Raji (cell line): Measurements from ENCODE around the gene E2F7.

Source experiments
- POLR2A ChIP-seq: IDR thresholded peaks from 2 replicates; pipeline ENCODE4 v1.6.1; 2011; ENCODE audit warnings: low read depth, low read length, control low read depth; ENCODE audit not compliant: insufficient read depth

Gene E2F7

DNA sequence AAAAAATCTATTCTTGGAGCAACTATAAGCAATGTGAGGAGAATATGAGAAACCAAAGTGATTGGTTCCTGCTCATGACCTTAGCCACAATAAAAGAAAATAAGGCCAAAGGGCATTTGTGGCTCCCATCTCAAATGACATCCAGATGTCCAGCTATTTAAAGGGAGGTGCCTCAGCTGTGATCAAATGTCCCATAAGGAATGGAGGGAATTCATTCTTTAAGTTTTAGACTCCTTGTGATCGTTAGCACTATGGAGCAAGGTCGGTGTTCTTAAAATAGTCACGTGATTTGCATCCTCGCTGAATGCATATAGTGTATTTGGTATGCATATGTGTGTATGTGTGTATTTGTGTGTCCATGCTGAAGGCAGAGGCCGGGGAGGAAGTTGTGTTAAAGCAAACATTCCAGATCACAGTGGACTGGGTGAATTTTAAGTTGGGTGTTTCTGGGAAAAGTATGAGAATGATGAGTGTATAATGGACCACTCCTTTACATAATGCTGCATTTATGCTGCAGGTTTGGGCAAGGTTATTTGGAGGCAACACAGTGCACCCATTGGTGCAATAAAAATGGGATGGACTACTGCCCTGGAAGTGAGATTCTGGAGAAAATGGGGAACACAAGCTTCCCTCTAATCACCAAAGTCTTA lies 5.6 kb upstream of the E2F7 start:
- TF ChIP-seq POLR2A = no peak

GRCh38 chr12:77070382-77070781 lies 5.0 kb upstream of the E2F7 start:
- no peak for TF ChIP-seq POLR2A

- no peak for TF ChIP-seq POLR2A
Observed at GRCh38 chr12:77064896-77065360, 441 bp downstream of the E2F7 start.

GRCh38 chr12:77062846-77063461 lies 2.4 kb downstream of the E2F7 start:
- no peak for TF ChIP-seq POLR2A

DNA sequence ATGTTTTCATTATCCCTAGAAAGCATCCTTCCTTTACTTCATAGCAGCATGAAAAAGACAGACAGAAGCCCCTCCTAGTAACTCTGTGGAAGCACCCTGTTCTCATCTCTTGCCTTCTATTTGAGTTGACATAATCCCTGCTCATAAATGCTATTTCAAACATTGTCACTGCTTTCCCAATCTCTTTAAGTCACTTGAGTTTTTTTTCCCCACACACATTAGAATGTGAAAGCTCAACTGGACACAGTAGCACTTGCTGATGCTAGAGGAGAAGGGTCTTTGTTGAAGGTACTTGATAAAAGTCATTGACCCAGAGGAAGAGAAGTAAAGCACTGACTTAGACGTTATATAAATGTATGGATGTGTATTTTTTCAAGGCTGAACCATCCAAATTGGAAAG lies 3.0 kb downstream of the E2F7 start:
- no peak for TF ChIP-seq POLR2A

DNA sequence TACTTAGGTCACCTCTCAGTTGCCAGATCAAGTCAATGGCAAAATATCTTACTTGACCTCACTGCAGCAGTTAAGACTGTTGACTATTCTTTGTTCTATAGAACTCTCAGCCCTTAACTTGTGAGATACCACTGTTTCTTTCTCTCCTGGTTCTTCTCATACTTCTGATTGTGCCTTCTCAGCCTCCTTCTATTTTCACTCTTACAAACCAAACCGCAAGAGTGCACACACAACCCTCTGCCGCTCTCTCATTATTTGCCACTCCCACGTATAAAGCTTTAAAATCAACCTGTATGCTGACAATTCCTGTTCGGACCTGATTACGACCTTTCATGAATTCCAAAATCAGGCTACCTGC lies 4.5 kb downstream of the E2F7 start:
- TF ChIP-seq POLR2A = no peak

GRCh38 chr12:77060136-77060882 lies 5.1 kb downstream of the E2F7 start:
- no peak for TF ChIP-seq POLR2A

GRCh38 chr12:77058740-77059139 lies 6.6 kb downstream of the E2F7 start:
- no peak for TF ChIP-seq POLR2A

DNA sequence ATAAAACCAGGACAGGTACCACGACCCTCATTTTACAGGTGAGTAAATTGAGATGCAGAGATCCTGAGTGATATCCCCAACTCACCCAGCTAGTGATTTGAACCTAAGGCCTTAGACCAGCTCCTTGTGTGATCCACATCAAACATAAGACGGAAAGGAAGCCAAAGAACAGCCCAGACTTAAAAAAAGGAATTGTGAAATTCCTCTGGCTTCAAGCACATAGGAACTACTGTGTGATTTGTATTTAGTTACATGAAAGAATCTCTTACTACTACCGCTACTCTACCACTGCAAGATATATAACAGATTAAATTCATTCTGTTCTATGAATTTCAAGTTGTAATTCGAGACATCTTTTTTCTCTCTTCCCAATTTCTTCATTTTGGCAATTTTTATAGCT lies 10.5 kb downstream of the E2F7 start:
- no peak for TF ChIP-seq POLR2A

DNA sequence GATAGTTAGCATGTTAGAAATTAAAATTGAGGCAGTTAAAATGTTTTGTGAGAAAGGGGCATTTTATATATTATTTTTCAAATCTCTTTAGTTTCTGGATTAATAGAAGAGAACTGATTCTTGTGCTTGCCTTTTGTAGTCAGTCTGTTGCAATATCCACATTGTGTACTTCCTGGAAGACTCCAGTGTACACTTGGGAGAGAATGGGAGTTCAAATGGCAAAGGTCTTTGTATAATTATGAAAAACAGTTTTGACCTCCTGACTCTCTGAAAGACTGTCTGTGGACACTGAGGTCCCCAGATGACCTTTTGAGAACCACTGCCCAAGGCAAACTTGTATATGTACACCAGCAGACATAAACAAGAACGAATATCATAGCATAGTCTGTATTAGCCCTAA lies 12.1 kb downstream of the E2F7 start:
- no peak for TF ChIP-seq POLR2A

DNA sequence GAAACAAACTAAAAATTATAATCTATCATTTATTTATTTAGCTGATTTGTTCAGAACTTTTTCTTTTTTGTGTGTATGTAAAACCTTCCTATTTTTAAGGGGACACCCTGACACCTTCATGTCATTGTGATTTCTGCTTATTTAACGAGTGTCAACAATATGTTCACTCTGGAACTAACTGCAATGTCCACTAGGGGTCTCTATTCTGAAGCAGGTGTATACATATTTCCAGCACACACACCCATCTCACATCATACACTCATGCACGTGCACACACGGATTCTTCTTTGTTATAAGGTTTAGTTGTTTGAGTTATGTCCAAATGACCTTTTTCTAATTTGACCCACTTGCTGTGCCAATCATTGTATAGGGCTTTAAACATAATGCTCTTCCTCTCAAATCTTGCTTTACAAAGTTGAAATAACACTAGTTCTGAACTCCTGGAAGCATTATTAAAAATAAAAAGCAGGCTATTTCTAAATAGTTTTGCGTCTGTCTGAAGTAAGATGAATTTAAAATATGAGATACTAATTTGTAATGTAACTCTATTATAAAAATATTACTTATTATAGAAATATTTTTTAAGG lies 15.5 kb downstream of the E2F7 start:
- TF ChIP-seq POLR2A = no peak

- TF ChIP-seq POLR2A = no peak
Observed at GRCh38 chr12:77047341-77048109, 17.8 kb downstream of the E2F7 start.

DNA sequence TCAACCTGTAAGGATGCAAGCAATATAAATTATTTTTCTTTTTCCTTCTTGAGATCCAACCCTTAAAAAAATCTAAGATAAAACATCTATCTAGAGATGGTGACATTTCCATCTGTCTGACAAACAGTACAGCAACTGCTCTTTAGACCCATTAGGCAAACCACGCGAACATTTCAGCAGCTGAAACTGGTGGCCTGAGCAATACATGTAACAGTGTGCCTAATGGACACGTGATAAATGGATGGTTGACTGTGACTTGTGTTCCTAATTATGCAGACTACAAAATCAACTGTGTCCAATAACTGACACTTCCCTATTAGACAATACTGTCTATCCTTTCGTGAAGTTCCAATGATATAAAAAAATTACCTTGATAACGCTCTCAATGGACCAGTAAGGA lies 18.9 kb downstream of the E2F7 start:
- no peak for TF ChIP-seq POLR2A

- TF ChIP-seq POLR2A = no peak
Observed at GRCh38 chr12:77045183-77045582, 20.2 kb downstream of the E2F7 start.

DNA sequence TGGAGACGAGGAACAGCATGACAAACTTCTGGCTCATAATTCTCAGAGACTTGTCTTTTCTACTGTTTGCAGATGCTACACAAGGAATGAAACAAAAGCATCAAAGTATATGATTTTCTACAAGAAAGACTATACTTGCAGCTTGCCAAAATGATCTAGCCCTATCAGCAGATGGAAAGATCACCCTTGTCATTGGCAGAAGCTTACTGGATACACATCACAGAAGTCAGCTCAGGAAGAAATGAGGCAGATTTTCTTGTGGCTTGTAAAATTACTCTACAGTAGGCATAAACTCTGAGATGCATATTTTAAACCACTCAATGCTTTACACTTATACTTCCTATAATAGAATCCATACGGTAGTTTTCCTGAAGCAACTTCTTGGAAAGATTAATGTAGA lies 20.6 kb downstream of the E2F7 start:
- no peak for TF ChIP-seq POLR2A
